NCI-H460 (cell line): ENCODE results near the gene CRIP1. TPM values are rescaled to one million over a fixed set of nuclear protein-coding genes. Genes with fewer than 3 reads are reported as not detected.
A peak's percentile ranks its signal among the peaks of the same experiment; 100 is the strongest.

Experiments used
- DNase-seq: peaks from one replicate; pipeline ENCODE4 v3.0.0-alpha.2; 2016; ENCODE audit warnings: low read depth; ENCODE audit errors: extremely low read depth
- total RNA-seq: library from RNA; depleted of rRNA; stranded (reverse); fragments of >200 nt; shearing (Covaris generic); gene quantifications from 2 replicates; pipeline ENCODE4 v1.2.3, GENCODE V29; 2014; rRNA removed

Gene CRIP1
- total RNA-seq, 1 experiment from 2014 or later = 85.6 TPM

GRCh38 chr14:105529569-105530284, 43.0 kb downstream of the CRIP1 start:
- no peak for DNase-seq

- DNase-seq = no peak
Observed at GRCh38 chr14:105530285-105531087, 43.8 kb downstream of the CRIP1 start.

GRCh38 chr14:105531088-105531893, 44.6 kb downstream of the CRIP1 start:
- DNase-seq = no peak

- DNase-seq = no peak
Observed at GRCh38 chr14:105531894-105532623, 45.4 kb downstream of the CRIP1 start.

GRCh38 chr14:105532735-105533141, 46.1 kb downstream of the CRIP1 start:
- DNase-seq = no peak

GRCh38 chr14:105533391-105533790, 46.7 kb downstream of the CRIP1 start:
- DNase-seq = no peak

- DNase-seq = no peak
Observed at GRCh38 chr14:105533811-105534498, 47.3 kb downstream of the CRIP1 start.

GRCh38 chr14:105534586-105534985, 47.9 kb downstream of the CRIP1 start:
- no peak for DNase-seq

- no peak for DNase-seq
Observed at GRCh38 chr14:105536051-105536450, 49.4 kb downstream of the CRIP1 start.

GRCh38 chr14:105536691-105537579, 50.2 kb downstream of the CRIP1 start:
- no peak for DNase-seq

GRCh38 chr14:105537580-105538474, 51.1 kb downstream of the CRIP1 start:
- DNase-seq = peak; percentile 50

Other genes starting within 250 kb of the CRIP1 start
- gene BTBD6, start 238.4 kb upstream of the CRIP1 start, total RNA-seq = 15.3 and 16.2 TPM in 2 replicates
- 16.0 and 17.1 TPM in 2 replicates for gene BRF1, start 185.9 kb upstream of the CRIP1 start, total RNA-seq
- gene PACS2, start 172.1 kb upstream of the CRIP1 start, total RNA-seq = 30.6 and 30.7 TPM in 2 replicates
- 0.49 and 0.50 TPM in 2 replicates for gene TEX22, start 88.3 kb upstream of the CRIP1 start, total RNA-seq
- gene MTA1, start 67.1 kb upstream of the CRIP1 start, total RNA-seq = 68.0 and 77.9 TPM in 2 replicates
- gene CRIP2, start 12.1 kb upstream of the CRIP1 start, total RNA-seq = 13.6 and 18.7 TPM in 2 replicates
- gene TEDC1, start 4.4 kb downstream of the CRIP1 start, total RNA-seq = 21.3 and 23.1 TPM in 2 replicates
- 1.9 and 3.1 TPM in 2 replicates for gene TMEM121, start 39.7 kb downstream of the CRIP1 start, total RNA-seq